Trophoblast cell (in vitro differentiated cells and primary cell): ENCODE results near the gene MUC22.

ENCODE experiments used
- DNase-seq, 2 donors: peaks; one replicate each; pipeline ENCODE4 v3.0.0-alpha.2; 2016
- H2AFZ ChIP-seq: 2 replicates; pipeline ENCODE4 v1.6.1; 2013; ENCODE audit warnings: low read length, moderate library complexity, mild to moderate bottlenecking; ENCODE audit not compliant: insufficient read depth, poor library complexity
- H2AK5ac ChIP-seq: 2 replicates; pipeline ENCODE4 v1.6.1; 2013; ENCODE audit warnings: mild to moderate bottlenecking, low read length
- H2BK120ac ChIP-seq: 2 replicates; pipeline ENCODE4 v1.6.1; 2013; ENCODE audit warnings: low read length, mild to moderate bottlenecking, moderate library complexity; ENCODE audit not compliant: insufficient read depth, poor library complexity
- H2BK12ac ChIP-seq: 2 replicates; pipeline ENCODE4 v1.6.1; 2013; ENCODE audit warnings: mild to moderate bottlenecking, low read length, moderate library complexity
- H2BK5ac ChIP-seq: 2 replicates; pipeline ENCODE4 v1.6.1; 2013; ENCODE audit warnings: low read length, low read depth, moderate library complexity, mild to moderate bottlenecking; ENCODE audit not compliant: poor library complexity
- H3K14ac ChIP-seq: 2 replicates; pipeline ENCODE4 v1.6.1; 2013; ENCODE audit warnings: mild to moderate bottlenecking, low read length
- H3K18ac ChIP-seq: 2 replicates; pipeline ENCODE4 v1.6.1; 2013; ENCODE audit warnings: mild to moderate bottlenecking, low read length
- H3K23ac ChIP-seq: 2 replicates; pipeline ENCODE4 v1.6.1; 2013; ENCODE audit warnings: low read length
- H3K27ac ChIP-seq: 2 replicates; pipeline ENCODE4 v1.5.1; 2013; ENCODE audit warnings: low read depth, mild to moderate bottlenecking, inconsistent platforms, low read length, moderate library complexity
- H3K27me3 ChIP-seq: 2 replicates; pipeline ENCODE4 v1.6.1; 2013; ENCODE audit warnings: inconsistent platforms, mild to moderate bottlenecking, low read length, moderate library complexity; ENCODE audit not compliant: insufficient read depth
- H3K36me3 ChIP-seq, 2 experiments: 1 replicate in 1 of 2; 2 replicates in 1 of 2; pipeline ENCODE4 v1.6.1; 2013; ENCODE audit warnings: low read length in 2 of 2, mild to moderate bottlenecking in 2 of 2, moderate library complexity in 1 of 2; ENCODE audit not compliant: insufficient read depth in 2 of 2, control insufficient read depth in 1 of 2
- H3K4ac ChIP-seq: 2 replicates; pipeline ENCODE4 v1.6.1; 2013; ENCODE audit warnings: low read depth, mild to moderate bottlenecking, low read length, moderate library complexity
- H3K4me1 ChIP-seq, 2 experiments: 1 replicate in 1 of 2; 2 replicates in 1 of 2; pipeline ENCODE4 v1.6.1; 2013; ENCODE audit warnings: low read length in 2 of 2, mild to moderate bottlenecking in 2 of 2, moderate library complexity in 1 of 2; ENCODE audit not compliant: insufficient read depth in 2 of 2, control insufficient read depth in 1 of 2
- H3K4me2 ChIP-seq: 2 replicates; pipeline ENCODE4 v1.6.1; 2013; ENCODE audit warnings: inconsistent platforms, mild to moderate bottlenecking, low read length, moderate library complexity
- H3K4me3 ChIP-seq: 2 replicates; pipeline ENCODE4 v1.5.1; 2013; ENCODE audit warnings: mild to moderate bottlenecking, low read depth, low read length, inconsistent platforms
- H3K79me1 ChIP-seq: one replicate; pipeline ENCODE4 v1.6.1; 2013; ENCODE audit warnings: low read length
- H3K79me2 ChIP-seq: 2 replicates; pipeline ENCODE4 v1.6.1; 2013; ENCODE audit warnings: low read length, mild to moderate bottlenecking; ENCODE audit not compliant: control insufficient read depth, insufficient read depth, poor library complexity
- H3K9ac ChIP-seq: 2 replicates; pipeline ENCODE4 v1.6.1; 2013; ENCODE audit warnings: mild to moderate bottlenecking, low read length
- H3K9me3 ChIP-seq: 2 replicates; pipeline ENCODE4 v1.6.1; 2013; ENCODE audit warnings: low read depth, mild to moderate bottlenecking, control low read depth, inconsistent platforms, low read length; ENCODE audit not compliant: insufficient read depth
- H4K12ac ChIP-seq: 2 replicates; pipeline ENCODE4 v1.6.1; 2013; ENCODE audit warnings: low read depth, mild to moderate bottlenecking, low read length, moderate library complexity
- H4K8ac ChIP-seq: 2 replicates; pipeline ENCODE4 v1.6.1; 2013; ENCODE audit warnings: low read depth, mild to moderate bottlenecking, low read length, moderate library complexity
- H4K91ac ChIP-seq: one replicate; pipeline ENCODE4 v1.6.1; 2013; ENCODE audit warnings: low read depth, mild to moderate bottlenecking, low read length, moderate library complexity
- WGBS: extraction: QIAGEN DNeasy Blood & Tissue Kit; methylation state at CpG from one replicate; pipeline ENCODE4 v1.1.7; 2013; ENCODE audit warnings: missing lambda C conversion rate; ENCODE audit not compliant: insufficient read length, insufficient coverage; ENCODE audit errors: extremely low coverage; 5-methylcytosine and 5-hydroxymethylcytosine counted together

MUC22 gene

GRCh38 chr6:30987304-30987703 lies 23.0 kb upstream of the MUC22 start:
- no peak overlapping the region for H3K4ac ChIP-seq
- H3K18ac ChIP-seq, result no peak overlapping the region
- no peak overlapping the region for H2BK120ac ChIP-seq
- no peak overlapping the region for H3K23ac ChIP-seq
- H4K8ac ChIP-seq, result no peak overlapping the region
- H4K12ac ChIP-seq, result no peak overlapping the region
- no peak overlapping the region for H3K14ac ChIP-seq
- H3K9ac ChIP-seq, result no peak overlapping the region
- no peak overlapping the region for H4K91ac ChIP-seq
- no peaks in the 10 kb centered on the region for H3K27me3 ChIP-seq
- DNase-seq, result no peak
- H2AFZ ChIP-seq, result no peak overlapping the region
- no peak overlapping the region for H3K27ac ChIP-seq
- no peak overlapping the region for H2AK5ac ChIP-seq
- no CpG with 5 or more reads among the region's 6 CpGs for WGBS
- peaks cover 2% of the 10 kb centered on the region for H3K79me1 ChIP-seq
- H3K36me3 ChIP-seq, result no peaks in the 10 kb centered on the region
- peaks cover 8 to 13% of the 10 kb centered on the region in 2 experiments for H3K4me1 ChIP-seq
- H2BK12ac ChIP-seq, result no peak overlapping the region
- no peak overlapping the region for H3K4me2 ChIP-seq
- H3K79me2 ChIP-seq, result no peaks in the 10 kb centered on the region
- H3K4me3 ChIP-seq, result no peak overlapping the region
- no peaks in the 10 kb centered on the region for H3K9me3 ChIP-seq
- H2BK5ac ChIP-seq, result no peak overlapping the region

- no peak overlapping the region for H2AFZ ChIP-seq
- H3K27ac ChIP-seq, result no peak overlapping the region
- H4K12ac ChIP-seq, result no peak overlapping the region
- no peak overlapping the region for H3K14ac ChIP-seq
- DNase-seq, result peak; percentile 97 to 99
- no peak overlapping the region for H3K4me2 ChIP-seq
- H4K91ac ChIP-seq, result no peak overlapping the region
- H3K79me2 ChIP-seq, result no peaks in the 10 kb centered on the region
- H3K9ac ChIP-seq, result no peak overlapping the region
- H2BK120ac ChIP-seq, result no peak overlapping the region
- no peak overlapping the region for H2AK5ac ChIP-seq
- H3K36me3 ChIP-seq, result no peaks in the 10 kb centered on the region
- no peaks in the 10 kb centered on the region for H3K9me3 ChIP-seq
- H2BK5ac ChIP-seq, result no peak overlapping the region
- H3K23ac ChIP-seq, result no peak overlapping the region
- WGBS, result no CpG with 5 or more reads among the region's 9 CpGs
- H3K18ac ChIP-seq, result no peak overlapping the region
- no peak overlapping the region for H4K8ac ChIP-seq
- H3K4me1 ChIP-seq, result peaks cover 7 to 12% of the 10 kb centered on the region in 2 experiments
- no peak overlapping the region for H3K4me3 ChIP-seq
- H3K79me1 ChIP-seq, result peaks cover 2% of the 10 kb centered on the region
- no peaks in the 10 kb centered on the region for H3K27me3 ChIP-seq
- H2BK12ac ChIP-seq, result peak overlapping the region; percentile 32
- no peak overlapping the region for H3K4ac ChIP-seq
These were observed 22.0 kb upstream of the MUC22 start for GRCh38 chr6:30988209-30988825.

DNA sequence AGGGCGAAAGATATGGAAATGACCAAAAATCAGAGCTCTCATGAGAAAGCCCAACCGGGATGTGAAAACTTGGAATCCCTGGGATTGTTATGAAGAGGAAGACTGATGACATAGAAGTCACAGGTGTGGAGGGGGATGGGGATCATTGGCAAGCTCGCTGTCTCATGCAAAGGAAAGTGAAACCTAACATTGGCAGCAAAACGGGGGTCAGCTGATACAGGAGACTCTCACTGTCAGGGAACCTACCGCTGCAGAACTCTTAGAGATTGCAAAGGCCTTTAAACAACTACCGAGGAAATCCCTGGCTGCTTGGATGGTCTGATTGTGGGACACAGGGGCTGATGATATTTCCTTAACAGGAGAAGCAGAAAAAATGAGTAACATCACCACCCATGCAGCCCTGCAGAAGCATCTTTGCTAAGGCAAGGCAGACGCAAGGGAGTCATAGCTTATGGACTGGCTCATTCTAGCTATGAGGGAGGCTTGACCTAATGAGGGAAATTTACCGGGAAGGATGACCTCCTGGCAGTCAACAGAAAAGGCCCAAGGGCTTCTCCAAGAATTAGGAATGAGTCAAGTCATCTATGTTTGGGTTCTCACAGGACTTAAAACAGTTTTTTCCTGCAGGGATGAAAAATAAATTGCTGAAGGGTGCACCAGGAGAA lies 19.7 kb upstream of the MUC22 start:
- H3K4me3 ChIP-seq, result no peak overlapping the region
- no CpG with 5 or more reads among the region's 8 CpGs for WGBS
- no peak overlapping the region for H4K8ac ChIP-seq

DNA sequence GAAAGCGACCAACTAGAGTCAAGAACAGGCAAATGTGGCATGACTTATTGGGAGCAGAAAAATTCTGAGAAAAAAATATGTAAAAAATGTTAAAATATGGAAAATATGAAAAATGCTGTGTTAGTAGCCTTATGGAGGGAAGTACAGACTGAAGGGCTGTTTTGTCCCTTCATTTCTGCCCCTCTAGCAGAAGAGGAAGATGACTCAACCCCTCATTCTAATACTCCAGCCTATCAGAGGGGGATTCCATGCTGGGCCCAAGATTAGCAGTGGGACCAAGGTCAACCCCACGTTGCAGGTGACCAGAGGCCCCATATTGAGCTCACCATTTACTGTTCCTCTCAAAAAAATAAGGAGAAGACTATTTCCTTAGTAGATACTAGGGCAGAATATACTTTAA lies 18.4 kb upstream of the MUC22 start:
- no peak overlapping the region for H3K9ac ChIP-seq
- no peak overlapping the region for H2BK120ac ChIP-seq
- DNase-seq, result no peak
- H3K36me3 ChIP-seq, result no peaks in the 10 kb centered on the region
- no peak overlapping the region for H3K14ac ChIP-seq
- H3K79me1 ChIP-seq, result peaks cover 2% of the 10 kb centered on the region
- H2BK5ac ChIP-seq, result no peak overlapping the region
- H2BK12ac ChIP-seq, result no peak overlapping the region
- no peak overlapping the region for H3K4ac ChIP-seq
- H3K27ac ChIP-seq, result no peak overlapping the region
- no peak overlapping the region for H2AFZ ChIP-seq
- H3K4me2 ChIP-seq, result no peak overlapping the region
- H3K27me3 ChIP-seq, result no peaks in the 10 kb centered on the region
- H3K4me3 ChIP-seq, result no peak overlapping the region
- no peak overlapping the region for H4K91ac ChIP-seq
- no CpG with 5 or more reads among the region's 2 CpGs for WGBS
- H4K8ac ChIP-seq, result no peak overlapping the region
- H3K18ac ChIP-seq, result no peak overlapping the region
- H3K4me1 ChIP-seq, result peaks cover 7 to 12% of the 10 kb centered on the region in 2 experiments
- no peaks in the 10 kb centered on the region for H3K79me2 ChIP-seq
- H3K23ac ChIP-seq, result no peak overlapping the region
- no peaks in the 10 kb centered on the region for H3K9me3 ChIP-seq
- H4K12ac ChIP-seq, result no peak overlapping the region
- H2AK5ac ChIP-seq, result no peak overlapping the region

More for the DNA sequence above, 19.7 kb upstream of the MUC22 start:
- Histone ChIP-seq H2BK12ac (peak overlapping the region; percentile 45), H4K91ac (no peak overlapping the region), H3K79me1 (peaks cover 2% of the 10 kb centered on the region), H2AFZ (no peak overlapping the region), H2AK5ac (no peak overlapping the region), H3K14ac (no peak overlapping the region), H4K12ac (no peak overlapping the region), H3K18ac (no peak overlapping the region), H3K4me1 (peaks cover 7 to 12% of the 10 kb centered on the region in 2 experiments), H3K23ac (no peak overlapping the region), H2BK5ac (no peak overlapping the region), H3K79me2 (no peaks in the 10 kb centered on the region), H3K9ac (no peak overlapping the region), H3K9me3 (no peaks in the 10 kb centered on the region), H3K4me2 (no peak overlapping the region), H3K36me3 (no peaks in the 10 kb centered on the region), H3K27ac (no peak overlapping the region), H3K4ac (no peak overlapping the region), H3K27me3 (no peaks in the 10 kb centered on the region), H2BK120ac (no peak overlapping the region)
- DNase-seq, result peak in 1 of 2 donors; percentile 23
